ENCODE data around the gene ZMIZ1.

Gene ZMIZ1

DNA sequence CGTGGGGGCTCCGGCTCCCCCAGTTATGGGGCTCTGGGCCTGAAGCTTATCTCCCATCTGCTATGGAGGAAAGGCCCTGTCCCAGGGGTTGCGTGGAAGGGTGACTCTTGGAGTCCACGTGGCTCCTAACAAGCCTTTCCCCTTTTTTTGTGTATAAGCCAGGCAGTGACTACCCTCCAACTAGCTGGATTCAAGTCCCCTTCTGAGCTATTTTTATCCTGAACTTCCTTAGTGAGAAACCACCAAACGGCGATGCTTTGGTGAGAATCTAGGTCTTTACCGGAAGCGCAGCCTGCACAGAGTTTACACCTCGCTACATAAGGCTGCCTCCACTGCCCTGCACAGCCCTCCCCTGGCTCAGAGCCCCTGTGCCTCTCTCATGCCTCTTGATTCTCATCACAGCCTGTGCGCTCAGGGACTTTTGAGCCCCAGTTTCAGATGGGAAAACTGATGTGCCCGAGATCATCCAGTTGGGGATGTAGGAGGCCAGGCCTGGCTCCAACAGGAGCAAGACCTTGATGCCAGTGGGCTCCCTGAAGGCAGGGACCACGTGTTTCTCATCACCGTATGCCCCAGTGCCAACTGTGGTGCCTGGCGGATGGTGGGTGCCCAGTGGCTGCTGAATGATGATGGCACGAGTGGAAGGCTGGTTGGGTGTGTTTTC lies 176.2 kb downstream of the ZMIZ1 start:
- DNase-seq = peak; percentile 17
- no peaks in the 10 kb centered on the region for H3K27me3 ChIP-seq (ENCODE audit: control insufficient read depth in 1 of 2, insufficient read depth in 1 of 2, low read length in 2 of 2)
- H3K9ac ChIP-seq (ENCODE audit: low read length) = peak overlapping the region; percentile 29
- H3K23ac ChIP-seq (ENCODE audit: low read length in 2 of 2) = no peak overlapping the region
- peak overlapping the region; percentile 47 for H4K8ac ChIP-seq (ENCODE audit: low read length)
- no peak overlapping the region for H2AFZ ChIP-seq (ENCODE audit: low read depth, low read length)
- H4K91ac ChIP-seq (ENCODE audit: low read length) = peak overlapping the region; percentile 72
- peaks cover 45% of the 10 kb centered on the region for H3K79me1 ChIP-seq (replicated peaks; ENCODE audit: low read length, poor library complexity, severe bottlenecking)
- H3K4ac ChIP-seq (ENCODE audit: low read depth in 1 of 2, low read length in 2 of 2) = no peak overlapping the region
- 94% methylated on average over 15 of the region's 15 CpGs for WGBS
- peak overlapping the region in 1 of 2 experiments; percentile 29 for H3K4me3 ChIP-seq (ENCODE audit: insufficient read depth in 1 of 2, low read depth in 1 of 2, low read length in 2 of 2)
- H3K27ac ChIP-seq (ENCODE audit: low read length, poor library complexity, severe bottlenecking) = no peak overlapping the region
- peaks cover 0 to 29% of the 10 kb centered on the region in 2 experiments for H3K36me3 ChIP-seq (ENCODE audit: control insufficient read depth in 1 of 2, insufficient read depth in 2 of 2, low read depth in 1 of 2, low read length in 2 of 2)
- H2BK12ac ChIP-seq (ENCODE audit: low read length in 2 of 2) = peak overlapping the region; percentile 1 to 55
- H3K4me1 ChIP-seq (ENCODE audit: control insufficient read depth, insufficient read depth, low read depth, low read length) = peaks cover 64% of the 10 kb centered on the region
- no peaks in the 10 kb centered on the region for H3K9me3 ChIP-seq (ENCODE audit: control insufficient read depth, low read length)
- H2BK120ac ChIP-seq (ENCODE audit: low read depth, low read length) = no peak overlapping the region
- H2BK15ac ChIP-seq (ENCODE audit: low read depth, poor library complexity, severe bottlenecking) = no peak overlapping the region
- H3K14ac ChIP-seq (ENCODE audit: low read length in 2 of 2) = no peak overlapping the region
- no peak overlapping the region for H2AK5ac ChIP-seq (ENCODE audit: low read length, severe bottlenecking)
- H2BK5ac ChIP-seq (ENCODE audit: low read depth, low read length, poor library complexity, severe bottlenecking) = no peak overlapping the region
- no peak overlapping the region for H3K4me2 ChIP-seq (ENCODE audit: low read length, poor library complexity, severe bottlenecking)
- H3K18ac ChIP-seq (ENCODE audit: low read depth in 1 of 2, low read length in 2 of 2) = peak overlapping the region; percentile 13 to 48

GRCh38 chr10:79245539-79246208 lies 176.9 kb downstream of the ZMIZ1 start:
- Histone ChIP-seq H2BK12ac (ENCODE audit: low read length in 2 of 2) (peak overlapping the region in 1 of 2 experiments; percentile 55), H3K4me2 (ENCODE audit: low read length, poor library complexity, severe bottlenecking) (no peak overlapping the region), H3K18ac (ENCODE audit: low read depth in 1 of 2, low read length in 2 of 2) (peak overlapping the region; percentile 65 to 76), H3K9me3 (ENCODE audit: control insufficient read depth, low read length) (no peaks in the 10 kb centered on the region), H3K23ac (ENCODE audit: low read length in 2 of 2) (no peak overlapping the region), H3K9ac (ENCODE audit: low read length) (peak overlapping the region; percentile 29), H3K14ac (ENCODE audit: low read length in 2 of 2) (peak overlapping the region in 1 of 2 experiments; percentile 76), H3K4me3 (ENCODE audit: insufficient read depth in 1 of 2, low read depth in 1 of 2, low read length in 2 of 2) (peak overlapping the region in 1 of 2 experiments; percentile 49), H3K36me3 (ENCODE audit: control insufficient read depth in 1 of 2, insufficient read depth in 2 of 2, low read depth in 1 of 2, low read length in 2 of 2) (peaks cover 0 to 35% of the 10 kb centered on the region in 2 experiments), H3K27ac (ENCODE audit: low read length, poor library complexity, severe bottlenecking) (no peak overlapping the region), H4K8ac (ENCODE audit: low read length) (peak overlapping the region; percentile 29), H2AFZ (ENCODE audit: low read depth, low read length) (no peak overlapping the region), H3K4me1 (ENCODE audit: control insufficient read depth, insufficient read depth, low read depth, low read length) (peaks cover 61% of the 10 kb centered on the region), H2AK5ac (ENCODE audit: low read length, severe bottlenecking) (no peak overlapping the region), H3K79me1 (replicated peaks; ENCODE audit: low read length, poor library complexity, severe bottlenecking) (peaks cover 50% of the 10 kb centered on the region), H2BK5ac (ENCODE audit: low read depth, low read length, poor library complexity, severe bottlenecking) (no peak overlapping the region), H3K27me3 (ENCODE audit: control insufficient read depth in 1 of 2, insufficient read depth in 1 of 2, low read length in 2 of 2) (no peaks in the 10 kb centered on the region), H2BK120ac (ENCODE audit: low read depth, low read length) (peak overlapping the region; percentile 11), H4K91ac (ENCODE audit: low read length) (peak overlapping the region; percentile 88), H2BK15ac (ENCODE audit: low read depth, poor library complexity, severe bottlenecking) (no peak overlapping the region), H3K4ac (ENCODE audit: low read depth in 1 of 2, low read length in 2 of 2) (no peak overlapping the region)
- WGBS = 99% methylated on average over 9 of the region's 9 CpGs
- DNase-seq = no peak

DNA sequence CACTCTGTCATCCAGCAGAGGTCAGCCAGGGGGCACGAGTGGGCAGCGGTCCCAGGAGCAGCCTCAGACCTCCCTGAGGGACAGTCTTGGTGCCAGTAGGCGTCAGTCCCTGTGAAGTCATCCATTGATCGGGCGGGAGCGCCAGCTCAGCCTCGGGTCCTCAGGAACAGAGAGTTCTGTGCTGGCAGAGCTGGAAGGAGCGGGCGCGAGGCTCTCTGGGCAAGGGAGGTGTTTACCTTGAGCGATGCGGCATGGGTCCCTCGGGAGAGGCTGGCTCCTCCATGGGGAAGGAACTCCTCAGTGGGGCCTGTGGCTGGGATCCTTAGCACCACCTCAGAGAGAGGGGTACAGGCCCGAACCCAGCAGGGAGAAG lies 177.4 kb downstream of the ZMIZ1 start:
- Histone ChIP-seq H2BK120ac (ENCODE audit: low read depth, low read length) (peak overlapping the region; percentile 11), H2BK15ac (ENCODE audit: low read depth, poor library complexity, severe bottlenecking) (no peak overlapping the region), H3K36me3 (ENCODE audit: control insufficient read depth in 1 of 2, insufficient read depth in 2 of 2, low read depth in 1 of 2, low read length in 2 of 2) (peaks cover 0 to 40% of the 10 kb centered on the region in 2 experiments), H2BK5ac (ENCODE audit: low read depth, low read length, poor library complexity, severe bottlenecking) (no peak overlapping the region), H3K27me3 (ENCODE audit: control insufficient read depth in 1 of 2, insufficient read depth in 1 of 2, low read length in 2 of 2) (no peaks in the 10 kb centered on the region), H3K14ac (ENCODE audit: low read length in 2 of 2) (peak overlapping the region in 1 of 2 experiments; percentile 76), H3K4me3 (ENCODE audit: insufficient read depth in 1 of 2, low read depth in 1 of 2, low read length in 2 of 2) (peak overlapping the region in 1 of 2 experiments; percentile 49), H3K79me1 (replicated peaks; ENCODE audit: low read length, poor library complexity, severe bottlenecking) (peaks cover 52% of the 10 kb centered on the region), H2BK12ac (ENCODE audit: low read length in 2 of 2) (no peak overlapping the region), H4K91ac (ENCODE audit: low read length) (peak overlapping the region; percentile 88), H3K27ac (ENCODE audit: low read length, poor library complexity, severe bottlenecking) (no peak overlapping the region), H2AK5ac (ENCODE audit: low read length, severe bottlenecking) (no peak overlapping the region), H3K4ac (ENCODE audit: low read depth in 1 of 2, low read length in 2 of 2) (peak overlapping the region; percentile 8 to 78), H3K9me3 (ENCODE audit: control insufficient read depth, low read length) (no peaks in the 10 kb centered on the region), H3K9ac (ENCODE audit: low read length) (peak overlapping the region; percentile 29), H4K8ac (ENCODE audit: low read length) (peak overlapping the region; percentile 29), H3K18ac (ENCODE audit: low read depth in 1 of 2, low read length in 2 of 2) (peak overlapping the region; percentile 65 to 76), H3K4me1 (ENCODE audit: control insufficient read depth, insufficient read depth, low read depth, low read length) (peaks cover 61% of the 10 kb centered on the region), H3K23ac (ENCODE audit: low read length in 2 of 2) (no peak overlapping the region), H2AFZ (ENCODE audit: low read depth, low read length) (no peak overlapping the region), H3K4me2 (ENCODE audit: low read length, poor library complexity, severe bottlenecking) (no peak overlapping the region)
- WGBS = 92% methylated on average over 14 of the region's 14 CpGs
- DNase-seq = no peak

DNA sequence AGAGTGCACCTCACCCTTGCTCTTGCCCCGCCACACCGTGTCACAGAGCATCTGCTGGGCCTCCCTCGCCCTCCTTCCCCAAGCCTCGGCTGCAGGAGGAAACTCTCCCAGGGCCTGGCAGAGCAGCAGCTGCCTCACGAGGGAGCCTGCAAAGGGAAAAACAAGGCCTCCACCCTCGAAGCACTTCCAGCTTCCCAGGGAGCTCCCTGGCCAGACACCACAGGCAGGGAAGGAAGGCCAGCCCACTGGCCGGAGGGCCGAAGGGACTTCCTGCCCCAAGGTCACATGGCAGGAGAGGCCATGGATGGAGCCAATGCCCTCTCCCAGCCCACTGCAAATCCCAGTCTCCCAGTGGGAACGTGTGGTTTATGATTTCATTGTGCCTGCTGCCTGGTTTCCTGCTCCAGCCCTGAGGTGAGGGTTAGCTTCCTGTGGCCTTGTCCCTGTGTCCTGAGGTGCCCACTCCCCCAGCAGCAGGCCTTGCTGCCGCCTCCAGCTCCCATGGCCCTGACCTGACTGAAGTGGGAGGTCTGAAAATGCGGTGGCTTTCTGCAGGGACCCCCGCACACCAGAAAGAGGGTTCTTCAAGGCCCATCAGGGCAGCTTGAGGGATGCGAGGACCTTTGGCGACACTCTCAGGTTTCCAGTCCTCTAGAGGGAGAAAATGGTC lies 178.0 kb downstream of the ZMIZ1 start:
- Histone ChIP-seq H2AK5ac (ENCODE audit: low read length, severe bottlenecking) (peak overlapping the region; percentile 18), H3K79me1 (replicated peaks; ENCODE audit: low read length, poor library complexity, severe bottlenecking) (peaks cover 51% of the 10 kb centered on the region), H2BK12ac (ENCODE audit: low read length in 2 of 2) (peak overlapping the region; percentile 59 to 84), H3K9ac (ENCODE audit: low read length) (peak overlapping the region; percentile 29), H3K36me3 (ENCODE audit: control insufficient read depth in 1 of 2, insufficient read depth in 2 of 2, low read depth in 1 of 2, low read length in 2 of 2) (peaks cover 0 to 45% of the 10 kb centered on the region in 2 experiments), H3K9me3 (ENCODE audit: control insufficient read depth, low read length) (no peaks in the 10 kb centered on the region), H3K14ac (ENCODE audit: low read length in 2 of 2) (peak overlapping the region in 1 of 2 experiments; percentile 57), H3K27me3 (ENCODE audit: control insufficient read depth in 1 of 2, insufficient read depth in 1 of 2, low read length in 2 of 2) (no peaks in the 10 kb centered on the region), H2BK5ac (ENCODE audit: low read depth, low read length, poor library complexity, severe bottlenecking) (no peak overlapping the region), H3K18ac (ENCODE audit: low read depth in 1 of 2, low read length in 2 of 2) (peak overlapping the region; percentile 72 to 91), H3K23ac (ENCODE audit: low read length in 2 of 2) (no peak overlapping the region), H2BK120ac (ENCODE audit: low read depth, low read length) (peak overlapping the region; percentile 77), H3K4ac (ENCODE audit: low read depth in 1 of 2, low read length in 2 of 2) (peak overlapping the region; percentile 53 to 78), H2AFZ (ENCODE audit: low read depth, low read length) (no peak overlapping the region), H3K4me1 (ENCODE audit: control insufficient read depth, insufficient read depth, low read depth, low read length) (peaks cover 58% of the 10 kb centered on the region), H4K91ac (ENCODE audit: low read length) (peak overlapping the region; percentile 92), H3K4me2 (ENCODE audit: low read length, poor library complexity, severe bottlenecking) (no peak overlapping the region), H4K8ac (ENCODE audit: low read length) (peak overlapping the region; percentile 83), H3K27ac (ENCODE audit: low read length, poor library complexity, severe bottlenecking) (no peak overlapping the region), H3K4me3 (ENCODE audit: insufficient read depth in 1 of 2, low read depth in 1 of 2, low read length in 2 of 2) (peak overlapping the region in 1 of 2 experiments; percentile 49), H2BK15ac (ENCODE audit: low read depth, poor library complexity, severe bottlenecking) (no peak overlapping the region)
- peak; percentile 67 for DNase-seq
- 54% methylated on average over 14 of the region's 14 CpGs for WGBS

Measured in mesenchymal stem cell (in vitro differentiated cells and primary cell).